Right lobe of liver (tissue), 4 donors: ENCODE measurements around the gene PLXND1.

Source experiments
- POLR2A ChIP-seq: fragments of 450-650 bp; IDR thresholded peaks from one replicate; pipeline ENCODE4 v1.6.1; 2017; ENCODE audit warnings: antibody characterized with exemption, mild to moderate bottlenecking
- TF ChIP-seq, protein P1 (sequence below), 4 donors: fragments of 200-600 bp in 3 of 4; fragments of 450-650 bp in 1 of 4; IDR thresholded peaks; one replicate each; pipeline versions ENCODE4 v1.5.1 to v1.8.0; 2016 to 2022; ENCODE audit warnings: antibody characterized with exemption in 4 of 4, mild to moderate bottlenecking in 2 of 4
- donor health status: DM: no; HTN: no; CAD: no.
- donor health status: DM: no; HTN: no; CAD: no.
- donor health status: DM: no; HTN: yes; CAD: no.

DNA sequence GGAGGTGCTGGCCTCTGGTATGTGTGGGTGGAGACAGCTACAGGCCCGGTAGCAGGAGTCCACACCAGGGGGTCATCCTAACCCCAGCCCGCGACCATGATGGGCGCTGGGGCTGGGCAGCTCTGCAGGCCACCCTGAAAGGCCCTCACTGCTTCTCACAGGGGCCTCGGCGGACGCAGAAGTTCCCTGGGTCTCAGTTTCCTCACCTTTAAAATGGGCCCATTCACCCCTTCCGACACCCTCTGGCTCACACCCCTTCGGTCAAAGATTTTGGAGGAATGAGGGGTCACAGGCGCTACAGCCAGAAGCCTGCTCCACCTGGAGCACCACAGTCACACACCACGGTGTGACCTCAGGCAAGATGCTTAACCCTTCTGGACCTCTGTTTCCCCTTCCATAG is 8.0 kb downstream of the PLXND1 start:
- no peak for TF ChIP-seq POLR2A
- TF ChIP-seq, protein P1, sequence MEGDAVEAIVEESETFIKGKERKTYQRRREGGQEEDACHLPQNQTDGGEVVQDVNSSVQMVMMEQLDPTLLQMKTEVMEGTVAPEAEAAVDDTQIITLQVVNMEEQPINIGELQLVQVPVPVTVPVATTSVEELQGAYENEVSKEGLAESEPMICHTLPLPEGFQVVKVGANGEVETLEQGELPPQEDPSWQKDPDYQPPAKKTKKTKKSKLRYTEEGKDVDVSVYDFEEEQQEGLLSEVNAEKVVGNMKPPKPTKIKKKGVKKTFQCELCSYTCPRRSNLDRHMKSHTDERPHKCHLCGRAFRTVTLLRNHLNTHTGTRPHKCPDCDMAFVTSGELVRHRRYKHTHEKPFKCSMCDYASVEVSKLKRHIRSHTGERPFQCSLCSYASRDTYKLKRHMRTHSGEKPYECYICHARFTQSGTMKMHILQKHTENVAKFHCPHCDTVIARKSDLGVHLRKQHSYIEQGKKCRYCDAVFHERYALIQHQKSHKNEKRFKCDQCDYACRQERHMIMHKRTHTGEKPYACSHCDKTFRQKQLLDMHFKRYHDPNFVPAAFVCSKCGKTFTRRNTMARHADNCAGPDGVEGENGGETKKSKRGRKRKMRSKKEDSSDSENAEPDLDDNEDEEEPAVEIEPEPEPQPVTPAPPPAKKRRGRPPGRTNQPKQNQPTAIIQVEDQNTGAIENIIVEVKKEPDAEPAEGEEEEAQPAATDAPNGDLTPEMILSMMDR (IDR thresholded peaks at IDR 0.05): no peak
